Right atrium auricular region (tissue), 2 donors: ENCODE results near the gene CSNK1A1. TPM values are rescaled to one million over a fixed set of nuclear protein-coding genes. Genes with fewer than 3 reads are reported as not detected.
"Not testable (repeated sequence)": the region's sequence is repeated elsewhere in the genome, so short reads cannot be mapped to it uniquely, and the experiment has no call there.

Experiments used
- DNase-seq: peaks from one replicate; pipeline ENCODE4 v3.0.0-alpha.2; 2019; ENCODE audit warnings: low spot score
- H3K27ac ChIP-seq, 2 donors: fragments of 200-600 bp; sonication (generic); 1 replicate in 1 of 2; 2 replicates in 1 of 2; pipeline ENCODE4 v1.5.1; 2016 to 2019
- H3K27me3 ChIP-seq, 2 donors: fragments of 200-600 bp; sonication (generic); one replicate each; pipeline versions ENCODE4 v1.5.1 to v1.6.0; 2017 to 2019
- H3K36me3 ChIP-seq: fragments of 200-600 bp; sonication (generic); one replicate; pipeline ENCODE4 v1.5.1; 2016
- H3K4me1 ChIP-seq, 2 donors: fragments of 200-600 bp; sonication (generic); one replicate each; pipeline versions ENCODE4 v1.5.1 to v1.6.0; 2017 to 2019
- H3K4me3 ChIP-seq, 2 donors: fragments of 200-600 bp; sonication (generic); 1 replicate in 1 of 2; 2 replicates in 1 of 2; pipeline ENCODE4 v1.5.1; 2017 to 2019; ENCODE audit warnings: mild to moderate bottlenecking in 1 of 2, moderate library complexity in 1 of 2
- H3K9me3 ChIP-seq, 2 donors: fragments of 200-600 bp; sonication (generic); one replicate each; pipeline ENCODE4 v1.5.1; 2019
- total RNA-seq, 2 donors: library from RNA; depleted of rRNA; stranded (reverse); fragments of >200 nt; gene quantifications; one replicate each; pipeline ENCODE4 v1.1.0, GENCODE V29; 2016
- TF ChIP-seq, protein P1 (sequence below), 2 donors: fragments of 200-600 bp; sonication (generic); IDR thresholded peaks; one replicate each; pipeline ENCODE4 v1.5.1; 2019; ENCODE audit warnings: antibody characterized with exemption in 2 of 2

CSNK1A1 gene
- total RNA-seq, 2 donors from 2014 or later = 171 to 192 TPM

GRCh38 chr5:149567226-149567625, 16.0 kb upstream of the CSNK1A1 start:
- TF ChIP-seq, protein P1, sequence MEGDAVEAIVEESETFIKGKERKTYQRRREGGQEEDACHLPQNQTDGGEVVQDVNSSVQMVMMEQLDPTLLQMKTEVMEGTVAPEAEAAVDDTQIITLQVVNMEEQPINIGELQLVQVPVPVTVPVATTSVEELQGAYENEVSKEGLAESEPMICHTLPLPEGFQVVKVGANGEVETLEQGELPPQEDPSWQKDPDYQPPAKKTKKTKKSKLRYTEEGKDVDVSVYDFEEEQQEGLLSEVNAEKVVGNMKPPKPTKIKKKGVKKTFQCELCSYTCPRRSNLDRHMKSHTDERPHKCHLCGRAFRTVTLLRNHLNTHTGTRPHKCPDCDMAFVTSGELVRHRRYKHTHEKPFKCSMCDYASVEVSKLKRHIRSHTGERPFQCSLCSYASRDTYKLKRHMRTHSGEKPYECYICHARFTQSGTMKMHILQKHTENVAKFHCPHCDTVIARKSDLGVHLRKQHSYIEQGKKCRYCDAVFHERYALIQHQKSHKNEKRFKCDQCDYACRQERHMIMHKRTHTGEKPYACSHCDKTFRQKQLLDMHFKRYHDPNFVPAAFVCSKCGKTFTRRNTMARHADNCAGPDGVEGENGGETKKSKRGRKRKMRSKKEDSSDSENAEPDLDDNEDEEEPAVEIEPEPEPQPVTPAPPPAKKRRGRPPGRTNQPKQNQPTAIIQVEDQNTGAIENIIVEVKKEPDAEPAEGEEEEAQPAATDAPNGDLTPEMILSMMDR (IDR thresholded peaks at IDR 0.05) = no peak
- no peak for DNase-seq
- no peaks in the 10 kb centered on the region for H3K36me3 ChIP-seq
- H3K27ac ChIP-seq = no peak overlapping the region
- no peaks in the 10 kb centered on the region for H3K9me3 ChIP-seq
- H3K4me1 ChIP-seq = peaks cover 0 to 19% of the 10 kb centered on the region in 2 donors
- no peak overlapping the region for H3K4me3 ChIP-seq
- H3K27me3 ChIP-seq = no peaks in the 10 kb centered on the region

DNA sequence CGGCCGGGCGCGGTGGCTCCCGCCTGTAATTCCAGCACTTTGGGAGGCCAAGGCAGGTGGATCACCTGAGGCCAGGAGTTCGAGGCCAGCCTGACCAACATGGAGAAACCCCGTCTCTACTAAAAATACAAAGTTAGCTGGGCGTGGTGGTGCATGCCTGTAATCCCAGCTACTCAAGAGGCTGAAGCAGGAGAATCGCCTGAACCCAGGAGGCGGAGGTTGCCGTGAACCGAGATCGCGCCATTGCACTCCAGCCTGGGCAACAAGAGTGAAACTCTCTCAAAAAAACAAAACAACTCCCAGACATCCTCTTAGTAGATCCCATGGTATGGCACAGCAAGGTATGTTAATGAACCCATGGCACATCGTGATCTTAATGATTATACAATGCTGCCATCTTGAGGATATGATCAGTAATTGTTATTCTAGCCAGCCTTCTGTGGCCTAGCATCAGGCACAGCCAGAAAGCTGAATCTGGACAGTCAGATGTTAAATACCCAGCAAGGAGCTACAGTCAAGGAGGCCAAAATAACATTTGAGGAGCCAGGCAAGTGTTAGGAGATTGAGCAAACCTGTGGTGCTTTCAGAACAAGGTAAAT, 13.4 kb upstream of the CSNK1A1 start:
- TF ChIP-seq, protein P1 (IDR thresholded peaks at IDR 0.05) = peak; percentile 38 to 75
- Histone ChIP-seq H3K4me1 (peaks cover 0 to 37% of the 10 kb centered on the region in 2 donors), H3K27ac (peak overlapping the region; percentile 61 to 90)
- not testable (repeated sequence) for H3K9me3 ChIP-seq, H3K36me3 ChIP-seq, DNase-seq, H3K27me3 ChIP-seq, H3K4me3 ChIP-seq

DNA sequence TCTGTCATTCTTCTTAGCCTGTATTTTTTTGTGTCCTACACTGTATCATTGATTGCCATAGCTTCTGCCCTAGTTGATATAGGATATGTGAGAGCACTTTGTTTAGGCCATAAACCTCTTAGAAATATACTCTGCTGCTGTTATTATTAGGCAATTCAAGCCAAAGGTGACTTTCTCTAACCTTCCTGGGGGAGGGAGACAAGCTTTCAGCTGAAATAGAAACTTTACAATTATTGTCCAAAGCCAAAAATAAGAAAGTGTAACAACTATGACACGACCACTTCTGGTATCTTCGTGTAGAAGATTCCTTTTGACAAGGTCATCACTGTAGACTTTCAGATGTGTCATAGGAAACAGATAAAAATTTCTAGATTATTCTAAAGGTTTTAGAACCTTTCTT, 12.2 kb upstream of the CSNK1A1 start:
- Histone ChIP-seq H3K36me3 (no peaks in the 10 kb centered on the region), H3K4me1 (peaks cover 0 to 37% of the 10 kb centered on the region in 2 donors), H3K27ac (peak overlapping the region; percentile 77 to 90), H3K4me3 (no peak overlapping the region), H3K9me3 (no peaks in the 10 kb centered on the region), H3K27me3 (no peaks in the 10 kb centered on the region)
- DNase-seq = no peak
- TF ChIP-seq, protein P1 (IDR thresholded peaks at IDR 0.05) = no peak

DNA sequence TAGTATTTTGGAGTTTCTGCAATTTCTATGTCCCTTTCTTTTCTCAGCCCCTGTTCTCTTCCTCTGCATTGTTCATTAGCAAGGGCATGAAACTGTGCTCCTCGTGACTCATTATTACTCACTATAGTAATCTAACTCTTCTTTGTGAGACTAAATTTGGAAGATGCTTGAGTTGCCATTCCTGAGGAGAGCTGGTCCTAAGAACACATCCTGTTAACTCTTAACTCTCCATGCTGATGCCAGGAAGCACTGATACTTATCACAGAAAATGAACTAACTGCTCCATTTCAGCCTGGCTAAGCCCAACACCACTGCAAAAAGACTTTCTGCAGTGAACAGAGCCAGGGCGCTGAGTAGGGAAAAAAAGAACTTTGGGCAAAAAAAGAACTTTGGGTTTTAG, 10.6 kb upstream of the CSNK1A1 start:
- no peaks in the 10 kb centered on the region for H3K36me3 ChIP-seq
- H3K27ac ChIP-seq = peak overlapping the region; percentile 77 to 90
- no peak for DNase-seq
- TF ChIP-seq, protein P1 (IDR thresholded peaks at IDR 0.05) = no peak
- H3K9me3 ChIP-seq = no peaks in the 10 kb centered on the region
- H3K27me3 ChIP-seq = no peaks in the 10 kb centered on the region
- H3K4me1 ChIP-seq = peaks cover 0 to 37% of the 10 kb centered on the region in 2 donors
- H3K4me3 ChIP-seq = peak overlapping the region in 1 of 2 donors; percentile 13

DNA sequence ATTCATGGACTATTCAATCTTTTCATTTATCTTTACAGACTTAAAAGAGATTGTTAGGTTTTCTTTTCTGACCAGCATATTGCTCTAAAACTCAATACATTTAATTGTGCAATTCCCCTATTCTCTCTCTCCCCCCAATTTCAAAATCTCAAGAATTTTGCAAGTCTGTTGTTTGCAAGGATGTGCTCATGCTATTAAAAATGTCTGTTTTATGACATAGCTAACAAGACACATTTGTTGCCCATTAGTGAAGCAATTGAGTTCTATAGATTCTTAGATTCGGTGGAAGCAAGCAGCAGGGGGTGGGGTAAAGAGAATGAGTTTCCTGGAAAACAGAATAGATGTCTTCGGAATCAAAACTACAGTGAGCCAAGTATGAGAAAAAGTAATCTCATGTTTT, 8.5 kb upstream of the CSNK1A1 start:
- no peak for DNase-seq
- TF ChIP-seq, protein P1 (IDR thresholded peaks at IDR 0.05) = no peak
- Histone ChIP-seq H3K27ac (no peak overlapping the region), H3K4me1 (peaks cover 0 to 37% of the 10 kb centered on the region in 2 donors), H3K9me3 (no peaks in the 10 kb centered on the region), H3K4me3 (no peak overlapping the region), H3K27me3 (no peaks in the 10 kb centered on the region), H3K36me3 (no peaks in the 10 kb centered on the region)
